GM12801 (cell line): ENCODE data around the gene TSPAN14.

Experiments
- TF ChIP-seq, protein P1 (sequence below): IDR thresholded peaks from one replicate; pipeline ENCODE4 v1.5.1; 2011; ENCODE audit warnings: control low read depth; ENCODE audit not compliant: insufficient read length; ENCODE audit errors: extremely low read depth

TSPAN14 gene

DNA sequence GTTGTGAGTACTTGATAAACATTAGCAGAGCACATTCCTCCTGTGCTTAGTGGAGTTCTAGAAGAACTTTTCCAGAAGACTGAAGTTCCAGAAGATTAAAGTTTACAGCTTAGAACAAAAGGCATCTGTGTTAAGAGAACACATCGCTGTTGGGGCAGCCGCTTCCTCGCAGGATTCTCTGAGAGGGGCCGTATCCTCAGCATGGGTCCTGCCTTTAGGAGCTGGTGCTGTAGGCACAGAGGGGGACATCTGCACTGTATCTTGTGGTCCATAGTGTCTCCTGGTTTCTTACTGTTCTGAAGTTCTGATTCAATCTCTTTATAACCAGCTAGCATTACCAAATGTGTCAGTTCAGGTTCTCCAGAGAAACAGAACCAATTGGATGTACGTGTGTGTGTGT is 99.9 kb downstream of the TSPAN14 start:
- TF ChIP-seq, protein P1, sequence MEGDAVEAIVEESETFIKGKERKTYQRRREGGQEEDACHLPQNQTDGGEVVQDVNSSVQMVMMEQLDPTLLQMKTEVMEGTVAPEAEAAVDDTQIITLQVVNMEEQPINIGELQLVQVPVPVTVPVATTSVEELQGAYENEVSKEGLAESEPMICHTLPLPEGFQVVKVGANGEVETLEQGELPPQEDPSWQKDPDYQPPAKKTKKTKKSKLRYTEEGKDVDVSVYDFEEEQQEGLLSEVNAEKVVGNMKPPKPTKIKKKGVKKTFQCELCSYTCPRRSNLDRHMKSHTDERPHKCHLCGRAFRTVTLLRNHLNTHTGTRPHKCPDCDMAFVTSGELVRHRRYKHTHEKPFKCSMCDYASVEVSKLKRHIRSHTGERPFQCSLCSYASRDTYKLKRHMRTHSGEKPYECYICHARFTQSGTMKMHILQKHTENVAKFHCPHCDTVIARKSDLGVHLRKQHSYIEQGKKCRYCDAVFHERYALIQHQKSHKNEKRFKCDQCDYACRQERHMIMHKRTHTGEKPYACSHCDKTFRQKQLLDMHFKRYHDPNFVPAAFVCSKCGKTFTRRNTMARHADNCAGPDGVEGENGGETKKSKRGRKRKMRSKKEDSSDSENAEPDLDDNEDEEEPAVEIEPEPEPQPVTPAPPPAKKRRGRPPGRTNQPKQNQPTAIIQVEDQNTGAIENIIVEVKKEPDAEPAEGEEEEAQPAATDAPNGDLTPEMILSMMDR, result no peak

DNA sequence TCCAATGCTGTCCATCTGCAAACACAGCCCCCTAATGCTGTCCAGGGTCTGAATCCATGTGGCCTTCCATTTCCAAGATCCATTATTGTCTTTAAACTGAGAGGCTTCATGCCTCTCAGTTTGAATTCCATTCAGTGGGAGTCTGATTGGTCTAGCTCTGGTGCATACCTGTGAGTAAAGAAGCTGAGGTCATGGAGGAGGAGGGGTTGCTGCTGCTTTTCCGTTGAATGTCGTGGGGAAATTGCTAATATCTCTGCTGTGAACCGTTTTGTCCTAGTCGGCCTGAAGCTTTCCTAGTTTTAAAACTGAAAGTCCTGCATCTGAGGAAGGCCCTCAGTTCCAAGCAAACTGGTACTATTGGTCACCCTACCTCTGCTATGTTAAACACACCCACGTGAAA is 101.3 kb downstream of the TSPAN14 start:
- TF ChIP-seq, protein P1, result no peak

DNA sequence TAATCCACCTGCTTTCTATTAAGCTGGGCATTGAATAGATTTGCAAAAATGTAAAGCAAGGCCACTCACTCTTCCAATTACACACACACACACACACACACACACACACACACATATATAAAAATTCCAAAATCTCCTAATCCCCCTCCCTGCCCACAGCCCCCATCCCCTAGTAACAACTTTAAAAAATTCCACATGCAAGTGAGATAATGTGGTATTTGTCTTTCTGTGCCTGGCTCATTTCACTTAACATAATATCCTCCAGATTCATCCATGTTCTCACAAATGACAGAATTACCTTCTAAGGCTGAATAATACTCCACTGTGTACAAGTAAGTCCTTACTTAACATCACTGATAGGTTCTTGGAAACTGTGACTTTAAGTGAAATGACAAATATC is 107.8 kb downstream of the TSPAN14 start:
- TF ChIP-seq, protein P1, result no peak

DNA sequence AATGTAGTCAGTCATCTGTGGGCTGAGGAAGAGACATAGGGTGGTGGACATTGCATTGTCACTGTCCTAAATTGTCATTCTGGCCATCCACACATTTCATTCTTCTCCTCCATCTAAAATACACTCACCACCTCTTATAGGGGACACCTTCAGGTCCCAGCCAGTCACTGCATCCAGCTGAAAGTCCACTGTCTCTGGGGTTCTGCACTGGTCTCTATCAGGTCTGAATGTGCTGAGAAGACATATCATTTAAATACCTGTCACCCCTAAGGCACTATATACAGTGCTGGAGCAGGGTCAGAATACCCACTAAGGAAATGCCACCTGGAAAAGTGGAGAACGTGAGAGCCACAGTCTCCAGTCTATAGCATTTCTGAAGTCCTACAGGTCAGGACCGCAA is 113.2 kb downstream of the TSPAN14 start:
- TF ChIP-seq, protein P1, result no peak

DNA sequence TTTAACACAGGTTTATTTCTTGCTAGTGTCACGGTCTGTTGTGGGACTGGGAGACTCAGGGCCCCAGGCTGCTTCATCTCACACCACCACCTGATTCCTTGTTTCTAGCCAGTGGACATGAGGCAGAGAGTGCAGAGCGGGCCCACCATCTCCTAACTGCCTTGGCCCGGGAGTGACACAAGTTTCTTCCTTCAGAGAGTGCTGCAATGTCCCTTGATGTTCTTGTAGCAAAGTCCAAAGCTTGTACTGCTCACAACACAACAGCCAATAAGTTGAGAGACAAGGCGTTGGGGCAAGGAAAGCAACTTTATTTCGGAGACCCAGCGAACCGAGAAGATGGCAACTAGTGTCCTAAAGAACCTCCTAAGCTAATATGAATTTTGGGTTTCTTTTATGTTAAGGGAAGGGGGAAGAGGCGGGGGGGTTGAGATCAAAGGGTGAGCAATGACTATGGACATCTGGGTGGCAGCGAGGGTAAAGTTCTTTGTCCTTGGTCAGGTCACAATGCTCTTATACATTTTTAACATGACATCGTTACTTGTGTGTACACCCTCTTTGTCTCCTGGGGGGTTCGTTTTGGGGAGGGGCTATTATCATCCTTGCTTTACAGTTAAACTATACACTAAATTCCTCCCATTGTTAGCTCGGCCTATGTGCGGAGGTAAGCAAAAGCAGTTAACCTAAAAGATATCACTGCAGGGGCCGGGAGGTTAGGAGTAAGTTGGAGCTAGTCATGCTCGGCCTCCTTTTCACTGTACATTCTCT is 115.2 kb downstream of the TSPAN14 start:
- TF ChIP-seq, protein P1, result no peak

DNA sequence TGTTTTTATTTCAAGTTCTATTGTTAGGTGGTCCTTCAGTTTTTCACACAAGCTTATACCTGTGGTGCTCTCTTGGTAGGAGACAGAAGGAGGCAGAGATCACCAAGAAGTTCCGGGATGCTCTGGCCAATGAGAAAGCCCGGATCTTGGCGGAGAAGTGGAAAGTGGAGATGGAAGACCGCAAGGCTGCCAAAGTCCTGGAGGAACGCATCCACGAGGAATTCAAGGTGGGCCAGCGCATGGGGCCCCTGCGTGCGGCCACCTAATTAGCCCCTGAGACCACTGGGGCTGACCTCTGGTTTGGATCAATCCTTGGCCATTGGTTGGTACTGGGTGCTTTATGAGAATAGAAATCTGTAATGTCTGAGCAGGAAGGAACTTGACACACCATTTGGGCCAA is 117.2 kb downstream of the TSPAN14 start:
- TF ChIP-seq, protein P1, result no peak

DNA sequence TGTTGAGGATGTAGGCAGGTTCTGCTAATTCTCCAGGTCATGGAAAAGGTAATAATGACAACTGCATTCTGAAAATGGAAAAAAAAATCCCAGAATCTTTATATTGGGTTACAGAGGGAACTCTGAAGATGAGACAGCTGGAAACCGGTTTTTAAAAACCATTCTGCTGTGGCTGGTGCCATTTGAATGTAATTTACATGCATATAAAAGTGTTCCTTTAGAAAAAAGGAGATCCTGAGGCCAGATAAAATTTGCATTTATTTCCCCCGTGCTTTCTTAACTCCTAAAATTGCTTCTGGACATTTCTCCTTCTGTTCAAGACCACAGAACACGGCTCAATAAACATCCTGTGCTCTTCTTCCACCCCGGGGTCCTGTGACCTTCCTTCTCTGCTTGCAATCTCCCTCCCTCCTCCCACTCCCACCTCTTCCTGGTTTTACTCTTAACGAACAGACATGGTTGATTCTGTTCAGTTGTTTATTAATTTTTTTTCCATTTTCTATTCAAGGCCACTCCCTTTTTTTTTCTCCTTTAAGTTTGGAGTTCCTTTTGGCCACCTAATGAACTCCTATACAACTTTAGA is 125.2 kb downstream of the TSPAN14 start:
- TF ChIP-seq, protein P1, result no peak
